ENCODE data around the gene HOXD9. TPM values are rescaled to one million over a fixed set of nuclear protein-coding genes. Genes with fewer than 3 reads are reported as not detected.

Gene HOXD9
- total and polyA plus RNA-seq, 2 of the 8 experiments (the other 6 are each of a cell fraction or from before 2014, with no cell fraction given) = not detected

GRCh38 chr2:176072951-176073904 lies 49.3 kb upstream of the HOXD9 start:
- H3K4me3 ChIP-seq (ENCODE audit: extremely low read depth in 1 of 4, insufficient read depth in 2 of 4, low read depth in 3 of 4, low read length in 4 of 4) = no peak overlapping the region
- H3K14ac ChIP-seq (ENCODE audit: insufficient read length) = no peak overlapping the region
- H3K79me2 ChIP-seq (ENCODE audit: control insufficient read depth in 1 of 2, insufficient read depth in 2 of 2, low read length in 2 of 2) = no peaks in the 10 kb centered on the region
- no peak overlapping the region for H4K8ac ChIP-seq (ENCODE audit: extremely low read depth, insufficient read depth, low read length)
- no peaks in the 10 kb centered on the region for H3K79me1 ChIP-seq (ENCODE audit: low read depth, low read length)
- H2BK15ac ChIP-seq (ENCODE audit: low read length) = no peak overlapping the region
- H3K4me2 ChIP-seq (ENCODE audit: insufficient read depth in 1 of 2, low read depth in 2 of 2, low read length in 2 of 2) = no peak overlapping the region; a peak in 1 of 4 replicates
- no peak overlapping the region for H3K4ac ChIP-seq (replicated peaks; ENCODE audit: insufficient read length, low read depth, low read length)
- DNase-seq (ENCODE audit: low read depth in 1 of 2, low spot score in 2 of 2) = peak in 1 of 2 experiments; percentile 57
- H3K4me1 ChIP-seq (replicated peaks in 1 of 4; ENCODE audit: control insufficient read depth in 3 of 4, insufficient read depth in 4 of 4, low read length in 3 of 4) = peaks cover 3 to 9% (median 6%) of the 10 kb centered on the region in 4 experiments; a peak in 5 of 7 replicates
- 13% methylated on average over 26 of the region's 29 CpGs; no CpG with 5 or more reads in 1 of the 2 experiments for WGBS, 2 experiments (ENCODE audit: extremely low coverage in 1 of 2, insufficient coverage in 1 of 2, insufficient read length in 1 of 2, insufficient replicate concordance in 2 of 2, low coverage in 1 of 2, low lambda C conversion rate in 2 of 2, missing lambda C conversion rate in 1 of 2)
- H3K36me3 ChIP-seq (ENCODE audit: control insufficient read depth in 2 of 4, insufficient read depth in 4 of 4, low read length in 3 of 4) = peaks cover 0 to 4% (median 0%) of the 10 kb centered on the region in 4 experiments; a peak in 1 of 8 replicates
- H3K27me3 ChIP-seq (replicated peaks in 1 of 4; ENCODE audit: control insufficient read depth in 3 of 4, extremely low read depth in 1 of 4, insufficient read depth in 3 of 4, low read length in 3 of 4) = peaks cover 90 to 100% (median 96%) of the 10 kb centered on the region in 4 experiments
- no peaks in the 10 kb centered on the region for H3K23me2 ChIP-seq (ENCODE audit: low read depth, low read length)
- no peak overlapping the region for H4K5ac ChIP-seq (ENCODE audit: insufficient read length, low read depth, low read length)
- no peak overlapping the region for H4K91ac ChIP-seq (replicated peaks; ENCODE audit: insufficient read length, low read length)
- H2AK5ac ChIP-seq (ENCODE audit: low read depth, low read length) = no peak overlapping the region
- no peak overlapping the region for H2BK20ac ChIP-seq (ENCODE audit: low read length)
- no peak overlapping the region for H2AFZ ChIP-seq (ENCODE audit: low read length)
- no peak overlapping the region for H2BK12ac ChIP-seq (ENCODE audit: low read depth, low read length)
- no peak overlapping the region for H3K18ac ChIP-seq (ENCODE audit: extremely low read depth, low read length)
- no peak overlapping the region for H3K27ac ChIP-seq (ENCODE audit: low read depth, low read length)
- POLR2A ChIA-PET (ENCODE audit: partially characterized antibody) = no interaction called here
- FAIRE-seq = no peak
- CTCF ChIA-PET (ENCODE audit: partially characterized antibody) = interaction anchor here (0.5 to 3.7 kb wide), 7 partner anchors 9 to 512 kb away, joined by 3 to 26 read pairs (median 5); no protein-coding TSS in a partner anchor
- no peak overlapping the region for H3K56ac ChIP-seq (replicated peaks; ENCODE audit: insufficient read length, low read depth, low read length)
- H4K20me1 ChIP-seq (replicated peaks in 1 of 2; ENCODE audit: control insufficient read depth in 1 of 2, insufficient read depth in 2 of 2, low read length in 2 of 2) = peaks cover 16 to 17% of the 10 kb centered on the region in 2 experiments
- no peaks in the 10 kb centered on the region for H3K9me3 ChIP-seq (ENCODE audit: insufficient read depth in 2 of 2, low read depth in 1 of 2, low read length in 1 of 2)
- no peak overlapping the region for H3K9ac ChIP-seq (replicated peaks in 1 of 4; ENCODE audit: extremely low read depth in 1 of 4, low read depth in 3 of 4, low read length in 3 of 4)
- H2BK120ac ChIP-seq (replicated peaks; ENCODE audit: low read depth, low read length) = no peak overlapping the region
- no peak overlapping the region for H2BK5ac ChIP-seq (ENCODE audit: low read depth, low read length)
- H3K23ac ChIP-seq (ENCODE audit: insufficient read length) = no peak overlapping the region
- no peak for TF ChIP-seq ASH2L (IDR thresholded peaks at IDR 0.05; ENCODE audit: low read length)
- TF ChIP-seq SUZ12 (IDR thresholded peaks at IDR 0.05; ENCODE audit: low read length) = peak; percentile 82
- TF ChIP-seq CBX8 (IDR thresholded peaks at IDR 0.05; ENCODE audit: borderline replicate concordance, low read depth, low read length) = peak; percentile 27; the same call in 1 of the 2 replicates
- TF ChIP-seq CTCF (IDR thresholded peaks at IDR 0.05; ENCODE audit: control extremely low read depth in 1 of 3, insufficient read depth in 1 of 3, low read depth in 1 of 3, low read length in 3 of 3) = peak in 2 of 3 experiments; percentile 8 to 10; a peak in 2 of 4 replicates
- peak; percentile 82 for TF ChIP-seq EZH2 (IDR thresholded peaks at IDR 0.05; ENCODE audit: low read depth, low read length, severe bottlenecking)
- no peak for TF ChIP-seq GTF2F1 (IDR thresholded peaks at IDR 0.05; ENCODE audit: borderline replicate concordance, low read depth, low read length)
- no peak for TF ChIP-seq CHD2 (IDR thresholded peaks at IDR 0.05; ENCODE audit: low read length)
- TF ChIP-seq TBP (IDR thresholded peaks at IDR 0.05; ENCODE audit: low read depth, low read length) = peak; percentile 92
- no peak for TF ChIP-seq POLR2AphosphoS5 (IDR thresholded peaks at IDR 0.05; ENCODE audit: low read depth, low read length)
